GM23338 (cell line): ENCODE data around the gene LPP.

Experiments used
- CREB1 ChIP-seq: fragments of 250-450 bp; sonication (Bioruptor Pico); IDR thresholded peaks from 2 replicates; pipeline ENCODE4 v1.5.0; 2020; ENCODE audit warnings: low read depth, mild to moderate bottlenecking, moderate library complexity
- EZH2 ChIP-seq: fragments of 200-600 bp; sonication (generic); IDR thresholded peaks from one replicate; pipeline ENCODE4 v1.8.0; 2017; ENCODE audit warnings: antibody characterized with exemption, mild to moderate bottlenecking, low read depth; ENCODE audit not compliant: unreplicated experiment
- EZH2phosphoT487 ChIP-seq: fragments of 200-600 bp; sonication (generic); IDR thresholded peaks from one replicate; pipeline ENCODE4 v1.8.1; 2018; ENCODE audit warnings: antibody characterized with exemption; ENCODE audit not compliant: unreplicated experiment
- JUNB ChIP-seq: IDR thresholded peaks from one replicate; pipeline ENCODE4 v1.6.1; 2016; ENCODE audit warnings: antibody characterized with exemption; ENCODE audit not compliant: unreplicated experiment
- NANOG ChIP-seq: IDR thresholded peaks from 2 replicates; pipeline ENCODE4 v1.6.1; 2016; ENCODE audit warnings: antibody characterized with exemption, borderline replicate concordance
- POLR2AphosphoS5 ChIP-seq: IDR thresholded peaks from 2 replicates; pipeline ENCODE4 v1.6.1; 2016; ENCODE audit warnings: antibody characterized with exemption, low read depth
- STAT1 ChIP-seq: IDR thresholded peaks from one replicate; pipeline ENCODE4 v1.6.1; 2016; ENCODE audit warnings: antibody characterized with exemption; ENCODE audit not compliant: unreplicated experiment
- ZNF114 ChIP-seq: fragments of 250-450 bp; sonication (Bioruptor Pico); IDR thresholded peaks from 2 replicates; pipeline ENCODE4 v1.5.0; 2020; ENCODE audit warnings: mild to moderate bottlenecking, moderate library complexity
- ZNF331 ChIP-seq: fragments of 250-450 bp; sonication (Bioruptor Pico); IDR thresholded peaks from 2 replicates; pipeline ENCODE4 v1.5.0; 2020; ENCODE audit warnings: low read depth, mild to moderate bottlenecking, moderate library complexity
- ZNF462 ChIP-seq: fragments of 250-450 bp; sonication (Bioruptor Pico); IDR thresholded peaks from 2 replicates; pipeline ENCODE4 v1.5.0; 2020; ENCODE audit warnings: mild to moderate bottlenecking, moderate library complexity
- TF ChIP-seq, protein P1 (sequence below), 2 experiments: fragments of 200-600 bp in 1 of 2; sonication (generic) in 1 of 2; conservative IDR thresholded peaks; 2 replicates each; pipeline versions ENCODE4 v1.5.1 to v1.6.1; 2016 to 2017; ENCODE audit warnings: antibody characterized with exemption in 2 of 2, low read depth in 2 of 2, mild to moderate bottlenecking in 2 of 2, moderate library complexity in 1 of 2
- TF ChIP-seq, protein P2 (sequence below): IDR thresholded peaks from one replicate; pipeline ENCODE4 v1.6.1; 2018; ENCODE audit warnings: antibody characterized with exemption; ENCODE audit not compliant: unreplicated experiment
- TF ChIP-seq, protein P3 (sequence below): IDR thresholded peaks from 2 replicates; pipeline ENCODE4 v1.6.1; 2016; ENCODE audit warnings: antibody characterized with exemption

GRCh38 chr3:188480011-188480410, 326.1 kb downstream of the LPP start:
- TF ChIP-seq, protein P1, sequence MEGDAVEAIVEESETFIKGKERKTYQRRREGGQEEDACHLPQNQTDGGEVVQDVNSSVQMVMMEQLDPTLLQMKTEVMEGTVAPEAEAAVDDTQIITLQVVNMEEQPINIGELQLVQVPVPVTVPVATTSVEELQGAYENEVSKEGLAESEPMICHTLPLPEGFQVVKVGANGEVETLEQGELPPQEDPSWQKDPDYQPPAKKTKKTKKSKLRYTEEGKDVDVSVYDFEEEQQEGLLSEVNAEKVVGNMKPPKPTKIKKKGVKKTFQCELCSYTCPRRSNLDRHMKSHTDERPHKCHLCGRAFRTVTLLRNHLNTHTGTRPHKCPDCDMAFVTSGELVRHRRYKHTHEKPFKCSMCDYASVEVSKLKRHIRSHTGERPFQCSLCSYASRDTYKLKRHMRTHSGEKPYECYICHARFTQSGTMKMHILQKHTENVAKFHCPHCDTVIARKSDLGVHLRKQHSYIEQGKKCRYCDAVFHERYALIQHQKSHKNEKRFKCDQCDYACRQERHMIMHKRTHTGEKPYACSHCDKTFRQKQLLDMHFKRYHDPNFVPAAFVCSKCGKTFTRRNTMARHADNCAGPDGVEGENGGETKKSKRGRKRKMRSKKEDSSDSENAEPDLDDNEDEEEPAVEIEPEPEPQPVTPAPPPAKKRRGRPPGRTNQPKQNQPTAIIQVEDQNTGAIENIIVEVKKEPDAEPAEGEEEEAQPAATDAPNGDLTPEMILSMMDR (conservative IDR thresholded peaks at IDR 0.05; ENCODE audit: low read depth in 2 of 2), result no peak
- no peak for TF ChIP-seq POLR2AphosphoS5
- TF ChIP-seq CREB1 (CRISPR knock-in tag), result no peak
- TF ChIP-seq, protein P2, sequence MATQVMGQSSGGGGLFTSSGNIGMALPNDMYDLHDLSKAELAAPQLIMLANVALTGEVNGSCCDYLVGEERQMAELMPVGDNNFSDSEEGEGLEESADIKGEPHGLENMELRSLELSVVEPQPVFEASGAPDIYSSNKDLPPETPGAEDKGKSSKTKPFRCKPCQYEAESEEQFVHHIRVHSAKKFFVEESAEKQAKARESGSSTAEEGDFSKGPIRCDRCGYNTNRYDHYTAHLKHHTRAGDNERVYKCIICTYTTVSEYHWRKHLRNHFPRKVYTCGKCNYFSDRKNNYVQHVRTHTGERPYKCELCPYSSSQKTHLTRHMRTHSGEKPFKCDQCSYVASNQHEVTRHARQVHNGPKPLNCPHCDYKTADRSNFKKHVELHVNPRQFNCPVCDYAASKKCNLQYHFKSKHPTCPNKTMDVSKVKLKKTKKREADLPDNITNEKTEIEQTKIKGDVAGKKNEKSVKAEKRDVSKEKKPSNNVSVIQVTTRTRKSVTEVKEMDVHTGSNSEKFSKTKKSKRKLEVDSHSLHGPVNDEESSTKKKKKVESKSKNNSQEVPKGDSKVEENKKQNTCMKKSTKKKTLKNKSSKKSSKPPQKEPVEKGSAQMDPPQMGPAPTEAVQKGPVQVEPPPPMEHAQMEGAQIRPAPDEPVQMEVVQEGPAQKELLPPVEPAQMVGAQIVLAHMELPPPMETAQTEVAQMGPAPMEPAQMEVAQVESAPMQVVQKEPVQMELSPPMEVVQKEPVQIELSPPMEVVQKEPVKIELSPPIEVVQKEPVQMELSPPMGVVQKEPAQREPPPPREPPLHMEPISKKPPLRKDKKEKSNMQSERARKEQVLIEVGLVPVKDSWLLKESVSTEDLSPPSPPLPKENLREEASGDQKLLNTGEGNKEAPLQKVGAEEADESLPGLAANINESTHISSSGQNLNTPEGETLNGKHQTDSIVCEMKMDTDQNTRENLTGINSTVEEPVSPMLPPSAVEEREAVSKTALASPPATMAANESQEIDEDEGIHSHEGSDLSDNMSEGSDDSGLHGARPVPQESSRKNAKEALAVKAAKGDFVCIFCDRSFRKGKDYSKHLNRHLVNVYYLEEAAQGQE, result no peak
- no peak for TF ChIP-seq EZH2
- TF ChIP-seq, protein P3, sequence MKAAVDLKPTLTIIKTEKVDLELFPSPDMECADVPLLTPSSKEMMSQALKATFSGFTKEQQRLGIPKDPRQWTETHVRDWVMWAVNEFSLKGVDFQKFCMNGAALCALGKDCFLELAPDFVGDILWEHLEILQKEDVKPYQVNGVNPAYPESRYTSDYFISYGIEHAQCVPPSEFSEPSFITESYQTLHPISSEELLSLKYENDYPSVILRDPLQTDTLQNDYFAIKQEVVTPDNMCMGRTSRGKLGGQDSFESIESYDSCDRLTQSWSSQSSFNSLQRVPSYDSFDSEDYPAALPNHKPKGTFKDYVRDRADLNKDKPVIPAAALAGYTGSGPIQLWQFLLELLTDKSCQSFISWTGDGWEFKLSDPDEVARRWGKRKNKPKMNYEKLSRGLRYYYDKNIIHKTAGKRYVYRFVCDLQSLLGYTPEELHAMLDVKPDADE, result no peak
- TF ChIP-seq EZH2phosphoT487, result no peak
- no peak for TF ChIP-seq JUNB
- TF ChIP-seq ZNF462 (CRISPR knock-in tag), result no peak
- no peak for TF ChIP-seq ZNF114 (CRISPR knock-in tag)
- no peak for TF ChIP-seq ZNF331 (CRISPR knock-in tag)
- TF ChIP-seq NANOG, result no peak
- no peak for TF ChIP-seq STAT1
